ENCODE results near the gene UBLCP1. TPM values are rescaled to one million over a fixed set of nuclear protein-coding genes. Genes with fewer than 3 reads are reported as not detected.

UBLCP1 gene, protein sequence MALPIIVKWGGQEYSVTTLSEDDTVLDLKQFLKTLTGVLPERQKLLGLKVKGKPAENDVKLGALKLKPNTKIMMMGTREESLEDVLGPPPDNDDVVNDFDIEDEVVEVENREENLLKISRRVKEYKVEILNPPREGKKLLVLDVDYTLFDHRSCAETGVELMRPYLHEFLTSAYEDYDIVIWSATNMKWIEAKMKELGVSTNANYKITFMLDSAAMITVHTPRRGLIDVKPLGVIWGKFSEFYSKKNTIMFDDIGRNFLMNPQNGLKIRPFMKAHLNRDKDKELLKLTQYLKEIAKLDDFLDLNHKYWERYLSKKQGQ
- 47.4 TPM for polyA plus RNA-seq (2013, experiment 1 of 4)
- 59.1 TPM for polyA plus RNA-seq (2013, experiment 2 of 4)
- polyA plus RNA-seq (2013, experiment 3 of 4), result 48.4 TPM
- 50.9 TPM for polyA plus RNA-seq (2013, experiment 4 of 4)

DNA sequence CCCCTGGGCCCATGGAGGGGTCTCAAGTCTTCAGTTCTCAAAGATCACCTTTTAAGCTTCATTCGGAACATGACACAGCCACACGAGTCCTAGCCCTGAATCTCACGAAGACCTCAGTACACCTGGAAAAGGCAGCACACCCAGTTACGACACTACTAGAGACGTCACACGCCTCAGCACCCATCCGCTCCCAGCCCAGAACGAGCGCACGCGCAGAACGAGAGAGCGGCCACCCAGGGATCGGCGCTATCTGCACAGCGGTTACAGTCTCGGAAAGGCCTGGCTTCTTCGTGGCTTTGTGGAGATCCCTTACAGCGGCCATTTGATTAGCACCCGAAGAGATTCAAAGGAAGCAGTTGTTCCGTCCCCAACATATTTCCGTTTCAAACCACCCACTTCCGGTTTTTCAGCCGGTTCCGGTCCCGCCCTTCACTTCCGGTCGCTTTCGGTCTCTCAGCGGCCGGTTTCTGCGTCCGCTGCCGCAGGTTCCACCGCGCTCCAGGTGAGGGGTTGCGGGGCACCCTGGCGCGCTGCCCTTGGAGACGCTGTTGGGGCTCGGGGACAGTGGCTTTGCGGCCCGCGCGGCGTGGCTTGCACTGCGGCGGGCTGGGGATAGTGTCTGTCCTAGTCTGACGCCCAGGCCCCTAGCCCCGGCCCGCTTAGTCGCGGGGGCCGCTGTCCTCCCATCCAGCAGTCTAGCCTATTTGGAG is at the start of gene UBLCP1:
Gene UBLCP1, plus strand, starts transcription at position 432 of the 710 bp plus-strand sequence. CDS start 5,626 bp downstream, outside the sequence.
- WGBS, 2 experiments, result 1% methylated on average over 54 of the region's 54 CpGs
- Histone ChIP-seq H3K27ac (ENCODE audit: insufficient read depth, low read depth, low read length, poor library complexity, severe bottlenecking) (peak within 1 kb of the TSS; percentile 47), H3K27me3 (ENCODE audit: control insufficient read depth, insufficient read depth, low read length, poor library complexity, severe bottlenecking) (peaks cover 21% of the 10 kb centered on the region), H3K4me1 (ENCODE audit: control insufficient read depth, insufficient read depth, low read length) (peaks cover 6% of the 10 kb centered on the region), H3K36me3 (ENCODE audit: control insufficient read depth, insufficient read depth, low read length) (no peaks in the 10 kb centered on the region), H3K4me3 (ENCODE audit: insufficient read depth, low read depth, low read length) (peak within 1 kb of the TSS; percentile 96), H3K9me3 (ENCODE audit: control insufficient read depth, low read length) (no peaks in the 10 kb centered on the region)

DNA sequence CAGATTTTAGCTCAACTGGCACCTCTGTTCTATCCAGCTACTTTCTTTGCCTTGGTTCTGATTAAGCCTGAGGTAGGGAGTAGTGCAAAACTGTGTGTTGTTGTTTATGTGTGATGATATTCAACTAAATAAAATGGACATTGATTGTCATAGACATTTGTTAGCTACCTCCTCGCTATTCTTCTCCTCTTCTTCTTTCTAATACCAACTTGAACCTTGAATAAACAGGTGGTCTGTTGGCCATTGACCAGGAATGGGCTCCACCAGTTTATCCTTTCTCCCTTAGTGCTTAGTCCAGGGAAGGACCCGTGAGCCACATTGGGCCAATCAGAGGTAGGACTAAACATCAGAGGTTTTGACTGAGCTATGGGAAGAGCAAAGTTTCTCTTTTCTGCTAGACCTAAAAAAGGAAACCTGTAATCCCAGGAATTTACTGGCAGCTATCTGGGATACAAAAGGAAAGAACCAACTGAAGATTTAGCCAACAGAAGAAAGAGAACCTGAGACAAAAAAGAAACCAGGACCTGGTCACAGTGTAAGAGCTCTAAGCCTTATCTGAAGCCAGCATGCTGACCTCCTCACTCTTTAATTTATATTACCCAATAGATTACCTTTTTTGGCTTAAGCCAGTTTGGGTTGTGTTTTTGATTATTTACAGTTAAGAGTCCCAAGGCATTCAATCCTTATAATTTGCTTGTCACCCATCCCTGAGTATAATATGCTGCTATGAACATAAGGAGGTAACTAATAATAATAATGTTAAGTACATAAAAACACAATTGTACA is 48.4 kb upstream of the UBLCP1 start:
- WGBS, 2 experiments, result 78 to 79% methylated on average over 2 of the region's 2 CpGs
- Histone ChIP-seq H3K4me3 (ENCODE audit: insufficient read depth, low read depth, low read length) (no peak overlapping the region), H3K4me1 (ENCODE audit: control insufficient read depth, insufficient read depth, low read length) (peaks cover 6% of the 10 kb centered on the region), H3K36me3 (ENCODE audit: control insufficient read depth, insufficient read depth, low read length) (no peaks in the 10 kb centered on the region), H3K27ac (ENCODE audit: insufficient read depth, low read depth, low read length, poor library complexity, severe bottlenecking) (no peak overlapping the region), H3K9me3 (ENCODE audit: control insufficient read depth, low read length) (no peaks in the 10 kb centered on the region), H3K27me3 (ENCODE audit: control insufficient read depth, insufficient read depth, low read length, poor library complexity, severe bottlenecking) (no peaks in the 10 kb centered on the region)

DNA sequence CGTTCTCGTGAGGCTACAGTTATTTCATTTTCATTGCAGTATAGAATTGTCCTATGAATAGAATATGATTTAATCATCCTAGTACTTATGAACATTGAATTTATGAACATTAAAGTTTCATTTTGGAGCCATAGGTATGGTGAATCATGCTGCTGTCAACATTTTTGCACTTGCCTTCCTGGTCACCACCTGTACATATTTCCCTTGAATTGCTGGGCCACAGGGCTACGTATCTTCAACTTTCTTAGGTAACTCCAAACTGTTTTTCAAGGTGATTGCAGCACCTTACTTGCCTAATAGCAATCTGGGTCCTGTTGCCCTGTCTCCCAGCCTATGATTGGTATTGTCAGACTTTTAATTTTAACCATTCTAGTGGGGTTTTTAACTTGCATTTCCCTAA is 47.2 kb upstream of the UBLCP1 start:
- no peaks in the 10 kb centered on the region for H3K9me3 ChIP-seq (ENCODE audit: control insufficient read depth, low read length)
- H3K4me3 ChIP-seq (ENCODE audit: insufficient read depth, low read depth, low read length), result no peak overlapping the region
- WGBS, 2 experiments, result 86 to 97% methylated on average over 1 to 3 of the region's 3 CpGs
- no peak overlapping the region for H3K27ac ChIP-seq (ENCODE audit: insufficient read depth, low read depth, low read length, poor library complexity, severe bottlenecking)
- H3K4me1 ChIP-seq (ENCODE audit: control insufficient read depth, insufficient read depth, low read length), result no peaks in the 10 kb centered on the region
- no peaks in the 10 kb centered on the region for H3K36me3 ChIP-seq (ENCODE audit: control insufficient read depth, insufficient read depth, low read length)
- H3K27me3 ChIP-seq (ENCODE audit: control insufficient read depth, insufficient read depth, low read length, poor library complexity, severe bottlenecking), result no peaks in the 10 kb centered on the region

DNA sequence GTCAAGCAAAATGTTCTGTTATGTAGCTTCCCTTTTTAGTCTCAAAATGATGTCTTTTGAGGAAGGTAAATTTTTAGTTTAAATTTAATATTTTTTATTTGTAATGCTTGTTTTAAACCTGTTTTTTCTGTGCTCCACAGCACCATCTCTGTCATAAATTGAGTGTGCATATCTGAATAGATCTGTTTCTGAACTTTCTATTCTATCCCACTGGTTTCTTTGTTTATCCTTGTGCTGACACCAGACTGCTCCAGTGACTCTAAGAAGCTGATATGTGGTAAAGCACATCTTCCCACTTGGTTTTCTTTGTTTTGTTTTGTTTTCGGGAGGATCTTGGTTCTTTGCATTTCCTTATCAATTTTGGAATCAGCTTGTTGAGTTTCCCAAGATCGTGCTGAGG is 46.6 kb upstream of the UBLCP1 start:
- no peaks in the 10 kb centered on the region for H3K9me3 ChIP-seq (ENCODE audit: control insufficient read depth, low read length)
- no peaks in the 10 kb centered on the region for H3K4me1 ChIP-seq (ENCODE audit: control insufficient read depth, insufficient read depth, low read length)
- no peak overlapping the region for H3K4me3 ChIP-seq (ENCODE audit: insufficient read depth, low read depth, low read length)
- no peaks in the 10 kb centered on the region for H3K36me3 ChIP-seq (ENCODE audit: control insufficient read depth, insufficient read depth, low read length)
- no peak overlapping the region for H3K27ac ChIP-seq (ENCODE audit: insufficient read depth, low read depth, low read length, poor library complexity, severe bottlenecking)
- H3K27me3 ChIP-seq (ENCODE audit: control insufficient read depth, insufficient read depth, low read length, poor library complexity, severe bottlenecking), result no peaks in the 10 kb centered on the region
- 86 to 95% methylated on average over 2 of the region's 2 CpGs for WGBS, 2 experiments

DNA sequence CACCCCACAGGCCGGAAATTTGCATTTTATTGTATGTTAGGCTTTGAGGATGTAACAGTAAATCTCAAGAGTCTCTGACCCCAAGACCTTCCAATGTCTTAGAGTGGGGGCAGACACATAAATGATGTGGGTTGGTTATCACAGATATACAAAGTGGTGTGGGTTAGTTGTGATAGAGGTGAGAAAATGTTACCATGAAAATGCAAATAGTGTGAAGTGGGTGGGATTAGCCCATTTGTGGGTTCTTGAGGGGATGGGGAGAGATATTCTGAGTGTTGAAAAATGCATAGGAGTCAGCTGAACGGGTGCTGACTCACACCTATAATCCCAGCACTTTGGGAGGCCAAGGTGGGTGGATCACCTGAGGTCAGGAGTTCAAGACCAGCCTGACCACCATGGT is 45.9 kb upstream of the UBLCP1 start:
- no peaks in the 10 kb centered on the region for H3K4me1 ChIP-seq (ENCODE audit: control insufficient read depth, insufficient read depth, low read length)
- 83 to 91% methylated on average over 2 of the region's 2 CpGs for WGBS, 2 experiments

DNA sequence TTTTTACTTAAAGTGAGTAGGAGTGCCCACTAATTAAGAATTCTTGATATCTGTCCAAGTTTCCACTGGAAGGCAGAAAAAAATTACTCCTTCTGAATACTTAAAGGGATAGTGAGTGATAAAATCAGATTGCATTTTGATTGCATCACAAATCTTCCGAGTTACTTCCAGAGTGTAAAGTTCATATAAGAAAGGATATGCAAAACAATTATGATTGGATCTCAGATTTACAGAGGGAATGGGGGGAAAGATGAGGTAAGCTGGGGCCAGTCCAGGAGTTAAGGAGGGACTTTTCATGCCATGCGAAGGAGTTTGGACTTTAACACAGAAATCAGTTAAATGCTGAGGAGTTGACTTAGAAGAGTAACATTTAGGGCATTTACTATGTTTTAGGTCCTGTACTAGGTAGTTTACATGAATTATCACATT is 44.5 kb upstream of the UBLCP1 start:
- no peaks in the 10 kb centered on the region for H3K4me1 ChIP-seq (ENCODE audit: control insufficient read depth, insufficient read depth, low read length)
- 93 to 98% methylated on average over 2 of the region's 2 CpGs for WGBS, 2 experiments
- no peak overlapping the region for H3K4me3 ChIP-seq (ENCODE audit: insufficient read depth, low read depth, low read length)
- no peak overlapping the region for H3K27ac ChIP-seq (ENCODE audit: insufficient read depth, low read depth, low read length, poor library complexity, severe bottlenecking)
- no peaks in the 10 kb centered on the region for H3K9me3 ChIP-seq (ENCODE audit: control insufficient read depth, low read length)
- no peaks in the 10 kb centered on the region for H3K36me3 ChIP-seq (ENCODE audit: control insufficient read depth, insufficient read depth, low read length)
- no peaks in the 10 kb centered on the region for H3K27me3 ChIP-seq (ENCODE audit: control insufficient read depth, insufficient read depth, low read length, poor library complexity, severe bottlenecking)

More for the DNA sequence above, 45.9 kb upstream of the UBLCP1 start:
- Histone ChIP-seq H3K27me3 (ENCODE audit: control insufficient read depth, insufficient read depth, low read length, poor library complexity, severe bottlenecking) (no peaks in the 10 kb centered on the region), H3K9me3 (ENCODE audit: control insufficient read depth, low read length) (no peaks in the 10 kb centered on the region), H3K4me3 (ENCODE audit: insufficient read depth, low read depth, low read length) (no peak overlapping the region), H3K27ac (ENCODE audit: insufficient read depth, low read depth, low read length, poor library complexity, severe bottlenecking) (no peak overlapping the region), H3K36me3 (ENCODE audit: control insufficient read depth, insufficient read depth, low read length) (no peaks in the 10 kb centered on the region)

- H3K27me3 ChIP-seq (ENCODE audit: control insufficient read depth, insufficient read depth, low read length, poor library complexity, severe bottlenecking), result no peaks in the 10 kb centered on the region
Observed at GRCh38 chr5:159220206-159220605, 42.9 kb upstream of the UBLCP1 start.

DNA sequence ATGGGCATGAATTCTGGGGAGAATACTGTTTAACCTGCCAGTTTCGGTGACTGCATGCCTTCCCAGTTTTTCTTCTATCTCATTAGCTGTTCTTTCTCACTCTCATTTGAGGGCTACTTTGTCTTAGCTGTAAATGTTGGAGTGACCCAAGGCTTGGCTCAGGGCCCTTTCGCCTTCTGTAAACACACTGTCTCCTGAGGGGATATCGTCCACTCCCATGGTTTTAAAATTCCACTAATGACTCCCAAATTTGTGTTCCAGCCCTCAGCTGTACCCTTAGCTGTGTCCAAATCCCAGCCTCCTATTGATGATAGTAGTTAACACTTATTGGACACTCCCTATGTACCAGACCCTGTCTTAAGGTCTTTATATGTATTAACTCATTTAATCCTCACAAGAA is 39.6 kb upstream of the UBLCP1 start:
- Histone ChIP-seq H3K9me3 (ENCODE audit: control insufficient read depth, low read length) (no peaks in the 10 kb centered on the region), H3K4me1 (ENCODE audit: control insufficient read depth, insufficient read depth, low read length) (no peaks in the 10 kb centered on the region), H3K4me3 (ENCODE audit: insufficient read depth, low read depth, low read length) (no peak overlapping the region), H3K36me3 (ENCODE audit: control insufficient read depth, insufficient read depth, low read length) (no peaks in the 10 kb centered on the region), H3K27me3 (ENCODE audit: control insufficient read depth, insufficient read depth, low read length, poor library complexity, severe bottlenecking) (no peaks in the 10 kb centered on the region), H3K27ac (ENCODE audit: insufficient read depth, low read depth, low read length, poor library complexity, severe bottlenecking) (no peak overlapping the region)
- WGBS, 2 experiments, result 87 to 96% methylated on average over 3 of the region's 3 CpGs

More at GRCh38 chr5:159220206-159220605, 42.9 kb upstream of the UBLCP1 start:
- H3K27ac ChIP-seq (ENCODE audit: insufficient read depth, low read depth, low read length, poor library complexity, severe bottlenecking), result no peak overlapping the region
- H3K36me3 ChIP-seq (ENCODE audit: control insufficient read depth, insufficient read depth, low read length), result no peaks in the 10 kb centered on the region
- H3K4me3 ChIP-seq (ENCODE audit: insufficient read depth, low read depth, low read length), result no peak overlapping the region
- H3K9me3 ChIP-seq (ENCODE audit: control insufficient read depth, low read length), result no peaks in the 10 kb centered on the region
- H3K4me1 ChIP-seq (ENCODE audit: control insufficient read depth, insufficient read depth, low read length), result no peaks in the 10 kb centered on the region
- 80 to 88% methylated on average over 3 to 4 of the region's 5 CpGs for WGBS, 2 experiments

DNA sequence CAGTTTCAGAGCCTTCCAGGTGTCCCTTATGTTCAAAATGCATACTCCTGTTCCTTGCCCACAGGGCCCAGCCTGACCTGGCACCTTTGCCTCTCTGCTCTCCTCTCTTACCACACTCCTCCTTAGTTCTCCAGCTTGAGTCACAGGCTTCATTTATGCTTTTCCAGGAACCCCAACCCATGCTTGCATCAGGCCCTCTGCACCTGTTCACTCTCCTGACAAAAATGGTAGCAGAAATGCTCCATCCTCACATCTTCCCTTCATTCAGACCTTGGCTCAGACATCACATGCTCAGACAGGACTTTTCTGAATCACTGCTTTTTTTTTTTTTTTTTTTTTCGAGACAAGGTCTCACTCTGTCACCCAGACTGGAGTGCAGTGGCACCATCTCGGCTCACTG is 38.6 kb upstream of the UBLCP1 start:
- Histone ChIP-seq H3K9me3 (ENCODE audit: control insufficient read depth, low read length) (no peaks in the 10 kb centered on the region), H3K27me3 (ENCODE audit: control insufficient read depth, insufficient read depth, low read length, poor library complexity, severe bottlenecking) (no peaks in the 10 kb centered on the region), H3K36me3 (ENCODE audit: control insufficient read depth, insufficient read depth, low read length) (no peaks in the 10 kb centered on the region), H3K27ac (ENCODE audit: insufficient read depth, low read depth, low read length, poor library complexity, severe bottlenecking) (no peak overlapping the region), H3K4me3 (ENCODE audit: insufficient read depth, low read depth, low read length) (no peak overlapping the region), H3K4me1 (ENCODE audit: control insufficient read depth, insufficient read depth, low read length) (no peaks in the 10 kb centered on the region)
- WGBS, 2 experiments, result 63 to 76% methylated on average over 2 of the region's 2 CpGs

DNA sequence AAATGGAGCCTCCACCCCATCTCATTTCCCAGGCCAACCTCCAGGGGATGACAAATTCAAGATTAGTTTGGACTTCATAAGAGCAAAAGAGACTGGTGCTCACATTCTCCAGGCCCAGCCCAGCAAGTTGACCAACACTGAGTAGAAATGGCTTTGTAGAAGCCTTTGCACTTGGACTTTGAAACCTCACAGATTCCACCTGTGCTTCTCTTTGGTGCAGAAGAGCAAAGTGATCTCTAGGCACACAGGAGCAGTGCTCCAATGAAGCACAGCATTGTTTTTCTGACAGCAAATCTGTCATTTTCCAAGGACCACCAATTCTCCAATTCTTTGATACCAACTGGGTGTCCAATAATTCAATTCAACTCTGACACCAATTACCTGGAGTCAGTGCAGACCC is 36.6 kb upstream of the UBLCP1 start:
- H3K4me3 ChIP-seq (ENCODE audit: insufficient read depth, low read depth, low read length), result no peak overlapping the region
- H3K4me1 ChIP-seq (ENCODE audit: control insufficient read depth, insufficient read depth, low read length), result no peaks in the 10 kb centered on the region
- H3K27me3 ChIP-seq (ENCODE audit: control insufficient read depth, insufficient read depth, low read length, poor library complexity, severe bottlenecking), result peaks cover 4% of the 10 kb centered on the region
- H3K36me3 ChIP-seq (ENCODE audit: control insufficient read depth, insufficient read depth, low read length), result no peaks in the 10 kb centered on the region
- no peaks in the 10 kb centered on the region for H3K9me3 ChIP-seq (ENCODE audit: control insufficient read depth, low read length)
- no peak overlapping the region for H3K27ac ChIP-seq (ENCODE audit: insufficient read depth, low read depth, low read length, poor library complexity, severe bottlenecking)
